IPS-11a (cell line): ENCODE measurements around the gene GRIN2C.

Source experiments
- H3K4me3 ChIP-seq: one replicate; pipeline ENCODE4 v1.5.1; 2013; ENCODE audit warnings: low read depth, low read length, control low read depth

Gene GRIN2C

GRCh38 chr17:74850310-74850709, 9.4 kb downstream of the GRIN2C start:
- H3K4me3 ChIP-seq: no peak overlapping the region

- no peak overlapping the region for H3K4me3 ChIP-seq
Observed at GRCh38 chr17:74848656-74849399, 10.9 kb downstream of the GRIN2C start.

DNA sequence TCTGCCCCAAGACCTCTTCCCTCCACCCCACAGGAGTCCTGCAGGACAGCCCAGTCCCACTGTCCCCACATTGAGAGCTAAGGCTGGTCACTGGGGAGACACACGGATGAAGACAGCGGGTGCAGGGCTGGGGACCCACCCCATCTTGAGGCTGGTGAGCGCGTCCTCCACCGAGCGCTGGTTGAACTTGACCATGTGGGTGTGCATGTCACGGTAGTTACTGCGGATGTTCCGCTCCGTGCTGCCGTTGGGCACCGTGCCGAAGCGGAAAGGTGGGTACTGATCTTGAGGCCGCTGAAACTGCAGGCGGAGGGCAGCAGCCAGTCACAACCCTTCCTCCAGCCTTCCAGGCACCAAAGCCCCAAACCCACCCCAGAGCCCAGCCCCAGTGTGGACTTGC, 13.1 kb downstream of the GRIN2C start:
- H3K4me3 ChIP-seq: no peak overlapping the region

DNA sequence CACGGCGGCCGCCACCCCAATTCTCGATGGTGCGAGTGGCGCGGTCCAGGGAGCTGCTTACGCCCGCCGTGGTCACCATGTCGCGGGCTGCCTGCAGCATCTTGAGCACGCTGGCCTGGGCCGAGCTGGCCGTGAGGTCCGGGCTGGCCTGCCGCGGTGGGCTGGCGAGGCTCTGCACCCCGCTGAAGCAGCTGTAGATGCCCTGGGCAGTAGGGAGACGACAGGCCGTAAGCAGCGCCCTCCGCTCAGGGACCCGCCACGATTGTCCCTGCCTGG, 16.4 kb downstream of the GRIN2C start:
- H3K4me3 ChIP-seq: no peak overlapping the region

- H3K4me3 ChIP-seq: peak overlapping the region; percentile 24
Observed at GRCh38 chr17:74842599-74843351, 16.9 kb downstream of the GRIN2C start.

DNA sequence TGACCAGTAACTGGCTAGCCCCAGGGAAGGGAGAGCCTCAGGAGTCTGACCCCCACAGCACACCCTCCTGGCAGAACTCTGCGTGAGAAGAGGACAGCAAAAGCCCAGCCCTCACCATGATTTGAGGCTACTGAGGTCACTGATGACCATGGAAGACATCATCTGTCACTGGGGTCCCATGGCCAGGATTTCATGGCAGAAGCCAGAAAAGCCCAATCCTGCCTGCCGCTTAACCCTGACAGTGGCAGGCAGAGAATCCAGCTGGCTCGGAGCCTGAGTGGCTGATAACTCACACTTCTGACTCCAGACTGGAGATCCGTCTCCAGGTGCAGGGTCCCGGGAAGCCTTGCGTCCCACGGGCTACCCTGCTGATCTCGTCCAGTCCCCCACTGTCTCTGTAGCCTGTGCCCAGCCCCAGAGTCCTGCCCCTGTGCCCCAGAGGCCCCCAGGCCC, 17.5 kb downstream of the GRIN2C start:
- H3K4me3 ChIP-seq: no peak overlapping the region

DNA sequence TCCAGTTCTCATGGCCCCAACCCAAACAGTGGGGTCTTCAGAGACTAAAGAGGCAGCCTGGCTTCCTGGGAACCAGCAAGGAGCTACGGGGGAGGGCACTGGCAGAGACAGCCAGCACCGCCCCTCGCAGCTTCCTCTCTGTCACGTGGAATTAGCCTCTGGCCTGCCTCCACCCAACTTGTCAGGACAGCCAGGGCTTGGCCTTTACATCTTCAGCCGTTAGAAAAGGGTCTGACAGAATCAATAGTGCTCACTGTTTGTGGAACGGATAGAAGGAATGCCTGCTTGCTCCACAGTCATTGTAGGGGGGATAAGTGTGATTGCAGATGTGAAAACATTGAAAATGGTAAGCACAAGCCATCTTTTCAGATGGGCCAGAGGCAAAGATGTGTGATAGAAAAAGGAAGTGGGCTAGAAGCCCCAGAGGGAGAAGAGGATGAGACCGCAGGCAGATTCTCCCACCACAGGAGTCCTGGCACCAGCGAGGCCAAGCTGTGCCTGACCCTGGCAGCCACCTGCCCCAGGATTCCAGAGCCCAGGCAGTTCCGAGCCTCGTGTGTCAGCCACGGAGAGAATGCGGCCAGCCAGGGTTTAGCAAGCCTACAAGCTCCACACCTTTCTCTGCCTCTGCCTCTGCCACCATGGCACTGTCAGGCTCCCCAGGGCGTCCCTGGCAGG, 18.6 kb downstream of the GRIN2C start:
- H3K4me3 ChIP-seq: no peak overlapping the region

- H3K4me3 ChIP-seq: no peak overlapping the region
Observed at GRCh38 chr17:74839990-74840852, 19.5 kb downstream of the GRIN2C start.

GRCh38 chr17:74838274-74838673, 21.4 kb downstream of the GRIN2C start:
- H3K4me3 ChIP-seq: no peak overlapping the region

GRCh38 chr17:74836691-74837467, 22.8 kb downstream of the GRIN2C start:
- no peak overlapping the region for H3K4me3 ChIP-seq

DNA sequence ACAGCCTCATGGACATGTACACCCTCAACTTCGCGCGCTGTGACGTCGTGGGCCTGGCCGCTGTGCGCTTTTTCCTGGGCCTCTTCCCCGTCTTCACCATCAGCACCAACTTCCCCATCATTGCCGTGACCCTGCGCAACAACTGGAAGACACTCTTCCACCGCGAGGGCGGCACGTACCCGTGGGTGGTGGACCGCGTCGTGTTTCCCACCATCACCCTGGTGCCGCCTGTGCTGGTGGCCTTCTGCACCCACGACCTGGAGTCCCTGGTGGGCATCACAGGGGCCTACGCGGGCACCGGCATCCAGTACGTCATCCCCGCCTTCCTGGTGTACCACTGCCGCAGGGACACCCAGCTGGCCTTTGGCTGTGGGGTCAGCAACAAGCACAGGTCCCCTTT, 23.5 kb downstream of the GRIN2C start:
- H3K4me3 ChIP-seq: no peak overlapping the region

DNA sequence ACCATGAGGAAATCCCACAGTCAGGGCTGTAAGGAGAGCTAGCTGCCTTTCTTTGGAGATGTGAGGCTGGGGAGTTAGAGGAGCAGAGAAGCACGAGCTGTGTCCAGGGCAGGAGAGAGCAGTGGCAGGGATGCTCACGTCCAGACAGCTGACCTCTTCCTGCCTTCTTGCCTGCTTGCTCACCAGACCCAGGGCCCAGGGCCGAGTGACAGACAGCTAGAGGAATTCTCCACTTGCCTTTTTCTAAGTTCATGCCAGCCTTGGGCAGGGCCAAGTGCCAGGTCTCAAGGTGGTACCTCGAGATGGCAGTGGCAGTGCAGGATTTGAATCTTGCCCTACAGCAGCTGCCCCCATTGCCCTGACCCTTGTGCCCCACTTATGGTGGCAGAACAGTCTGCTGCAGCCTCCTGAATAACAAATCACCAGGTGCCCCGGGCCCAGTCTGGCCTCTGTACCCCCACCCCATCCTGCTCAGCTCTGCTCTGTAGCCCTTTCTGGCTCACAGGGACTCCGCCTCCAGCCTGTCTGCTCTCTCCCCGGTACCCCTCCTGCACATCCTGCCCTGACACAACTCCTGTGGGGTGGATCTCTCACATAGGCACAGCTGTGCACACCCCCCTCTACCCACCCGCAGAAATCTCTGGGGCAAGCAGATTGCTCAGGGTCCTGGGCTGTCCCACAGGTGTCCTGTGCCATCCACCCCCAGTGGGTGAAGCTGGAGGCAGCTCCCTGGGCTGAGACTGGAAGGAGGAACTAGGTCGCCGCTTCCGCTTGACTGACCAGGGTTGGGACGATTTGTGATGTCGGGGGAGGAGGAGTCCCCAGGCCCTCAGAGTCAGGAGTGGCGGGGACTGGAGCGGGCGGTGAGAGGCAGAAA, 25.9 kb downstream of the GRIN2C start:
- H3K4me3 ChIP-seq: no peak overlapping the region

DNA sequence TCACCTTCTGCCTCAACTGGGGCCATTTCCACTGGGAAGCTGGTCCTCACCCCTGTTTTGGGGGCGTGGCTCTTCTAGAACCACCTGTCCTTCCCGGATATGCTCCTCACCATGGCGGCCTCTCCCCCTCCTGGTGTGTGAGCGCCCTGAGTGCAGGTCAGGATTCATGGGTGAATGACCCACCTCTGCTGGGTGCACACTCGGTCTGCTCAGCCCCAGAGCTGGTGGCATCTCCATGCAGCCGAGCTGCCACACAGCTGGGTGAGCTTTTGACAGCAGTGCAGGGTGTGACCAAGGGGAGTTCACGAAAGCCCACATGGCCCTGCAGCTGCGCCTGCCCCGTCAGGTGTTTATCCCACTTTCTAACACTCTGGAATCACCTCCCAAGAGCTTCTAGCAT, 27.3 kb downstream of the GRIN2C start:
- no peak overlapping the region for H3K4me3 ChIP-seq

GRCh38 chr17:74831444-74832146, 28.1 kb downstream of the GRIN2C start:
- no peak overlapping the region for H3K4me3 ChIP-seq

- no peak overlapping the region for H3K4me3 ChIP-seq
Observed at GRCh38 chr17:74830861-74831260, 28.8 kb downstream of the GRIN2C start.

DNA sequence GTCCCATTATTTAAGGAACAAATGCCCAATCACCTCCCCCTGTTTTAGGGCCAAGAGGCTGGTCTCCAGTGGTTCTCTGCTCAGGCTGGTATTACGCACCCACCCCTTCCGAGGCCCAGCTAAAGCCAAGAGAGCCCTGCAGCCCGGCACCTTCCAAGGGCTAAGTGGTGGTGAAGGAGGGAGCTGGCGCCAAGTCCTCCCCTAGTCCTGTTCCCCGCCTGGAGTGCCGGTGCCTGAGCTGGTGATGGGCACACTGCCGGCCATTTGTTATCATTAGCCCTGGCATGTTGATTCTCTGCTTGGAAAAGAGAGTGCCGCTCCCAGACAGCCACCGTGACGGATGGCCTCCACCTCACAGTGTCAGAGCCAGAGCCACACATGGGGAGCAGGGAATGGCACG, 31.9 kb downstream of the GRIN2C start:
- H3K4me3 ChIP-seq: no peak overlapping the region

DNA sequence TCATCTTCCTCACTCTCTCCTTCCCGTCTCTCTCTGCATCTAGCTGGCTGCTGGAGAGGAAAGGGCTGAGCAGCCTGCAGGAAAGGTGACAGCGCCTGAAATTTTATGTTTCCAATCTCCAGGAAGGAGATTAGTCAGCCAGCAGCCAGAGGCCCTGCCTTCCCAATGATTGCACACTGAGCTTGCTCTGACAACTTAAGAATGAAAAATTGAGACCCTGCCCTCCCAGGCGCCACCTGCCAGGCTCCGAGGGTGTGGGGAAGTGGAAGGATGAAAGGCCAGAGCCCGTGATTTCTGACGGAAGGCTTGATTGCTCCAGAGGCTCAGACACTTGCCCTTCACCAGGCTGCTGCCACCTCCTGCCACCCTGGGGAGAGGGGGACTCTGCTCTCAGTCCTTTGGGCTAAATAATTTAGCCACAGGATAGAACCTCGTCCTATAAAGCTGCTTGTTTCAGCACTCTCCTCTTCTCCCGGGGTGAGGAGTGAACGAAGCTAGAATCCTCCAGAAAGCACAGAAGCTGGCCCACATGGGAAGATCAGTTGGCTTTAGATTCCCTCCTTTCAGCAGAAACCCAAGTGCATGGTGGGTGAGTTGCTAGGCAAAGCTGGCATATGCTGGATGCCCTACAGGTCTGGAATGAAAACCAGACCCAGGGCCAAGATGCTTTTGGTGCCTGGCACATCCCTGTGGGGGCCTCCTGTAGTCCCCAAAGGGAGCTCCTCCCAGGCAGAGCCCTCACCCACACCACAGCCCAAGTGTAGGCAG, 33.5 kb downstream of the GRIN2C start:
- no peak overlapping the region for H3K4me3 ChIP-seq
